DMS53 treated with DMSO at 0.1 percent for 48 hours (cell line): ENCODE measurements around the gene CCDC107.
A peak's percentile ranks its signal among the peaks of the same experiment; 100 is the strongest.

Source experiments
- DNase-seq: peaks from one replicate; lab custom pipeline; 2025; ENCODE audit not compliant: unreplicated experiment; lab: John Stamatoyannopoulos, UW

The CCDC107 gene

GRCh38 chr9:35659340-35659739 lies 1.2 kb downstream of the CCDC107 start:
- no peak for DNase-seq

- DNase-seq, result peak; percentile 11
Observed at GRCh38 chr9:35660966-35661415, 2.9 kb downstream of the CCDC107 start.

- DNase-seq, result no peak
Observed at GRCh38 chr9:35661756-35662350, 3.8 kb downstream of the CCDC107 start.

- DNase-seq, result no peak
Observed at GRCh38 chr9:35662437-35662836, 4.3 kb downstream of the CCDC107 start.

- peak; percentile 79 for DNase-seq
Observed at GRCh38 chr9:35664531-35665470, 6.7 kb downstream of the CCDC107 start, which contains the start of gene ARHGEF39. Gene ARHGEF39, minus strand, starts transcription at chr9:35665195. Its CDS starts 26 bp downstream, at chr9:35665169.

GRCh38 chr9:35665471-35665818 lies 7.4 kb downstream of the CCDC107 start:
- no peak for DNase-seq

GRCh38 chr9:35666045-35666444 lies 8.0 kb downstream of the CCDC107 start:
- no peak for DNase-seq

- no peak for DNase-seq
Observed at GRCh38 chr9:35666549-35666948, 8.5 kb downstream of the CCDC107 start.

GRCh38 chr9:35667939-35668338 lies 9.8 kb downstream of the CCDC107 start:
- no peak for DNase-seq

GRCh38 chr9:35669331-35670145 lies 11.4 kb downstream of the CCDC107 start:
- DNase-seq, result peak; percentile 78

GRCh38 chr9:35673132-35674024 lies 15.3 kb downstream of the CCDC107 start, which contains the start of gene CA9:
Gene CA9, plus strand, starts transcription at chr9:35673928. Its CDS starts 32 bp downstream, at chr9:35673960.
- DNase-seq, result peak; percentile 13

- no peak for DNase-seq
Observed at GRCh38 chr9:35674025-35674361, 15.9 kb downstream of the CCDC107 start.

- no peak for DNase-seq
Observed at GRCh38 chr9:35675204-35675603, 17.1 kb downstream of the CCDC107 start.

- DNase-seq, result no peak
Observed at GRCh38 chr9:35675732-35676392, 17.8 kb downstream of the CCDC107 start.

- DNase-seq, result no peak
Observed at GRCh38 chr9:35679091-35679490, 21.0 kb downstream of the CCDC107 start.

GRCh38 chr9:35679766-35680330 lies 21.8 kb downstream of the CCDC107 start:
- DNase-seq, result no peak

- DNase-seq, result no peak
Observed at GRCh38 chr9:35680331-35681105, 22.4 kb downstream of the CCDC107 start.

- no peak for DNase-seq
Observed at GRCh38 chr9:35681341-35682002, 23.4 kb downstream of the CCDC107 start.
